Left lung (tissue), 10 donors: ENCODE results near the gene TMOD1. TPM values are rescaled to one million over a fixed set of nuclear protein-coding genes. Genes with fewer than 3 reads are reported as not detected.
A peak's percentile ranks its signal among the peaks of the same experiment; 100 is the strongest.

Experiments
- ATAC-seq: fragments of 200-7000 bp; cut with Tn5 transposase; one replicate; pipeline ENCODE4 v1.9.1; 2020; ENCODE audit warnings: moderate library complexity
- DNase-seq, 4 donors: peaks; one replicate each; pipeline ENCODE4 v3.0.0-alpha.2; 2013 to 2020
- H3K27ac ChIP-seq, 2 donors: fragments of 200-600 bp; sonication (generic) in 1 of 2; one replicate each; pipeline versions ENCODE4 v1.5.0 to v1.8.0; 2020 to 2021
- H3K27me3 ChIP-seq, 2 donors: fragments of 200-600 bp; sonication (generic) in 1 of 2; one replicate each; pipeline versions ENCODE4 v1.5.0 to v1.8.0; 2020 to 2021
- H3K36me3 ChIP-seq, 2 donors: fragments of 200-600 bp; sonication (generic) in 1 of 2; one replicate each; pipeline versions ENCODE4 v1.5.0 to v1.8.0; 2020 to 2021
- H3K4me1 ChIP-seq, 2 donors: fragments of 200-600 bp; one replicate each; pipeline ENCODE4 v1.8.0; 2021
- H3K4me3 ChIP-seq, 2 donors: fragments of 200-600 bp; sonication (generic) in 1 of 2; one replicate each; pipeline versions ENCODE4 v1.5.0 to v1.8.0; 2020 to 2021; ENCODE audit warnings: mild to moderate bottlenecking in 1 of 2
- H3K9me3 ChIP-seq, 2 donors: fragments of 200-600 bp; sonication (generic) in 1 of 2; one replicate each; pipeline versions ENCODE4 v1.5.0 to v1.8.0; 2020 to 2021
- CTCF ChIP-seq, 2 donors: fragments of 200-600 bp; sonication (generic) in 1 of 2; IDR thresholded peaks; one replicate each; pipeline versions ENCODE4 v1.5.0 to v1.8.0; 2021; ENCODE audit warnings: antibody characterized with exemption in 2 of 2
- intact Hi-C, 2 donors: fragments of 100-400 bp; cut with DNase I; formaldehyde crosslinking; loops; one replicate each; pipeline versions ENCODE4 v1.11.2 to v1.14.2; 2022
- polyA plus RNA-seq, 6 donors: library from polyadenylated mRNA; unstranded; fragments of 120-200 nt; gene quantifications; one replicate each; pipeline ENCODE4 v1.2.1, GENCODE V29; 2013; ENCODE audit not compliant: insufficient read length in 6 of 6
- total RNA-seq, 2 donors: library from RNA; stranded (reverse); fragmentation: NEBNext Ultra II Directional; extraction: Animal tissue kit (Norgen Biotek cat#: 25700); gene quantifications; one replicate each; pipeline ENCODE4 v1.2.1, GENCODE V29; 2021
- donor health status: DM: no; HTN: yes; CAD: no.
- donor health status: DM: no; HTN: no; CAD: no.

TMOD1 gene
- total and polyA plus RNA-seq, 8 donors, result 1.1 to 6.0 (median 2.5) TPM

- Histone ChIP-seq H3K36me3 (peaks cover 0 to 41% of the 10 kb centered on the region in 2 donors), H3K27ac (no peak overlapping the region), H3K27me3 (no peaks in the 10 kb centered on the region), H3K4me1 (no peaks in the 10 kb centered on the region), H3K4me3 (no peak overlapping the region), H3K9me3 (no peaks in the 10 kb centered on the region)
- ATAC-seq, result no peak
- TF ChIP-seq CTCF (IDR thresholded peaks at IDR 0.05), result no peak
- no peak for DNase-seq
- intact Hi-C loops, result no loop called here
Measured at GRCh38 chr9:97462914-97463313, 38.6 kb upstream of the TMOD1 start.

GRCh38 chr9:97468658-97469448 lies 32.6 kb upstream of the TMOD1 start:
- DNase-seq (peak in 3 of 4 donors; percentile 38 to 76 (median 70)), ATAC-seq (peak; percentile 99)
- no peaks in the 10 kb centered on the region for H3K27me3 ChIP-seq
- H3K9me3 ChIP-seq, result no peaks in the 10 kb centered on the region
- peak; percentile 48 to 61 for TF ChIP-seq CTCF (IDR thresholded peaks at IDR 0.05)
- intact Hi-C loops, result loop anchor here in 1 of 2 donors (5.0 kb wide), 1 partner anchor 128 kb away; no protein-coding TSS in a partner anchor
- no peak overlapping the region for H3K4me3 ChIP-seq
- no peaks in the 10 kb centered on the region for H3K4me1 ChIP-seq
- H3K27ac ChIP-seq, result no peak overlapping the region
- H3K36me3 ChIP-seq, result peaks cover 0 to 50% of the 10 kb centered on the region in 2 donors

- no peaks in the 10 kb centered on the region for H3K9me3 ChIP-seq
- H3K4me1 ChIP-seq, result no peaks in the 10 kb centered on the region
- DNase-seq, result no peak
- H3K27ac ChIP-seq, result no peak overlapping the region
- no peak for ATAC-seq
- intact Hi-C loops, result no loop called here
- no peaks in the 10 kb centered on the region for H3K27me3 ChIP-seq
- TF ChIP-seq CTCF (IDR thresholded peaks at IDR 0.05), result no peak
- H3K4me3 ChIP-seq, result no peak overlapping the region
- H3K36me3 ChIP-seq, result peaks cover 0 to 55% of the 10 kb centered on the region in 2 donors
Measured at GRCh38 chr9:97470076-97470475, 31.4 kb upstream of the TMOD1 start.

- Histone ChIP-seq H3K27me3 (no peaks in the 10 kb centered on the region), H3K36me3 (peaks cover 0 to 52% of the 10 kb centered on the region in 2 donors), H3K4me3 (no peak overlapping the region), H3K27ac (no peak overlapping the region), H3K4me1 (no peaks in the 10 kb centered on the region), H3K9me3 (no peaks in the 10 kb centered on the region)
- intact Hi-C loops, result no loop called here
- TF ChIP-seq CTCF (IDR thresholded peaks at IDR 0.05), result no peak
- ATAC-seq (no peak), DNase-seq (no peak)
Measured at GRCh38 chr9:97473717-97474116, 27.7 kb upstream of the TMOD1 start.

- no peak for TF ChIP-seq CTCF (IDR thresholded peaks at IDR 0.05)
- no peak for ATAC-seq
- intact Hi-C loops, result no loop called here
- H3K9me3 ChIP-seq, result no peaks in the 10 kb centered on the region
- peaks cover 0 to 54% of the 10 kb centered on the region in 2 donors for H3K36me3 ChIP-seq
- no peaks in the 10 kb centered on the region for H3K4me1 ChIP-seq
- H3K4me3 ChIP-seq, result no peak overlapping the region
- no peaks in the 10 kb centered on the region for H3K27me3 ChIP-seq
- no peak overlapping the region for H3K27ac ChIP-seq
- no peak for DNase-seq
Measured at GRCh38 chr9:97474372-97474925, 27.0 kb upstream of the TMOD1 start.
